GM06990 (cell line): ENCODE measurements around the gene C1QL2.

Experiments used
- DNase-seq: peaks from one replicate; pipeline ENCODE4 v3.0.0-alpha.2; 2011; ENCODE audit not compliant: insufficient read length; ENCODE audit errors: extremely low read depth
- H3K27me3 ChIP-seq: replicated peaks from 2 replicates; pipeline ENCODE4 v1.6.0; 2011; ENCODE audit warnings: low read length; ENCODE audit not compliant: control insufficient read depth, insufficient read depth
- H3K36me3 ChIP-seq: 2 replicates; pipeline ENCODE4 v1.5.1; 2011; ENCODE audit warnings: low read length; ENCODE audit not compliant: control insufficient read depth, insufficient read depth
- H3K4me3 ChIP-seq: replicated peaks from 2 replicates; pipeline ENCODE4 v1.5.1; 2011; ENCODE audit warnings: low read depth, mild to moderate bottlenecking, control low read depth, low read length
- TF ChIP-seq, protein P1 (sequence below): IDR thresholded peaks from 2 replicates; pipeline ENCODE4 v1.5.1; 2011; ENCODE audit warnings: low read length, control low read depth, mild to moderate bottlenecking, inconsistent platforms; ENCODE audit not compliant: insufficient read depth, poor library complexity, severe bottlenecking

The C1QL2 gene

DNA sequence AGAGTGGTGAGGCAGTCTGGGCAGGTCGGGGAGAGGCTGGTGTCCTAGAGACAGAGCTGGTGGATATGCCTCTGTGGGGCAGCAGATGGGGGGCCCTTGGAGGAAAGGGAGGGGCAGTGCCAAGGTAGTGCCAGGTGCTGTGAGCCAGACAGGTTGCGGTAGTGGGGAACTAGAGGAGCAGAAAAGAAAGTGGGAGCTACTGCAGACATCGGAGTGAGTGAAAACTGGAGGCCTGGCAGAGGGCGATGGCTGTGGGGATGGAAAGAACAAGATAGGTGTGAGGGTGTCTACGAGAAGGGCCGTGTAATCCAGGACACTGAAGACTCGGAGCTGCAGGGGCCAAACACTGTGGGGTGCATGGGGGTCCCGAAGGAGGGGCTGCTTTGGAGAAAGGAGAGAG, 21.7 kb downstream of the C1QL2 start:
- TF ChIP-seq, protein P1, sequence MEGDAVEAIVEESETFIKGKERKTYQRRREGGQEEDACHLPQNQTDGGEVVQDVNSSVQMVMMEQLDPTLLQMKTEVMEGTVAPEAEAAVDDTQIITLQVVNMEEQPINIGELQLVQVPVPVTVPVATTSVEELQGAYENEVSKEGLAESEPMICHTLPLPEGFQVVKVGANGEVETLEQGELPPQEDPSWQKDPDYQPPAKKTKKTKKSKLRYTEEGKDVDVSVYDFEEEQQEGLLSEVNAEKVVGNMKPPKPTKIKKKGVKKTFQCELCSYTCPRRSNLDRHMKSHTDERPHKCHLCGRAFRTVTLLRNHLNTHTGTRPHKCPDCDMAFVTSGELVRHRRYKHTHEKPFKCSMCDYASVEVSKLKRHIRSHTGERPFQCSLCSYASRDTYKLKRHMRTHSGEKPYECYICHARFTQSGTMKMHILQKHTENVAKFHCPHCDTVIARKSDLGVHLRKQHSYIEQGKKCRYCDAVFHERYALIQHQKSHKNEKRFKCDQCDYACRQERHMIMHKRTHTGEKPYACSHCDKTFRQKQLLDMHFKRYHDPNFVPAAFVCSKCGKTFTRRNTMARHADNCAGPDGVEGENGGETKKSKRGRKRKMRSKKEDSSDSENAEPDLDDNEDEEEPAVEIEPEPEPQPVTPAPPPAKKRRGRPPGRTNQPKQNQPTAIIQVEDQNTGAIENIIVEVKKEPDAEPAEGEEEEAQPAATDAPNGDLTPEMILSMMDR: no peak

GRCh38 chr2:119136093-119136492, 22.5 kb downstream of the C1QL2 start:
- Histone ChIP-seq H3K4me3 (no peak overlapping the region), H3K36me3 (no peaks in the 10 kb centered on the region), H3K27me3 (no peaks in the 10 kb centered on the region; the same call in 1 of the 2 replicates)
- TF ChIP-seq, protein P1: no peak
- no peak for DNase-seq

More for the DNA sequence above, 21.7 kb downstream of the C1QL2 start:
- no peak overlapping the region for H3K4me3 ChIP-seq
- no peaks in the 10 kb centered on the region for H3K36me3 ChIP-seq
- no peaks in the 10 kb centered on the region; the same call in 1 of the 2 replicates for H3K27me3 ChIP-seq
- DNase-seq: no peak

DNA sequence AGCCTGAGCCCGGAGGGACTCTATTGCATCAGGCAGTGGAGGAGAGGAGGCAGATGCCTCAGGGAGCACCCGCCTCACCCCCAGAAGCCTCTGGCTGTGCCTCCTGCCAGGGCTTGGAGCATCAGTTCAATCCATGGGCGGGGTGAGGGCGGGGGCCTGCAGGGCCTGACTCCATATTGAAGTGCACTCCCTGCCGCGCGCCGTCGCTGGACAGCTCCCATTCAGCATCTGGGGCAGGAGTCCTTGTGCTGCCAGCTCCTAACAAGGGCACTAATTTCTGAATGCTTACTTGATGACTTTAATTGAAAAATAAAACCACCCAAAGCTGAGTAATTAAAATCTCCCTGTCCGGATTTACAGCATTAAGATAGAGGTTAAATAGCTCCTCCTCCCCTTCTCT, 23.8 kb downstream of the C1QL2 start:
- TF ChIP-seq, protein P1: no peak
- Histone ChIP-seq H3K27me3 (no peaks in the 10 kb centered on the region; the same call in 1 of the 2 replicates), H3K36me3 (no peaks in the 10 kb centered on the region), H3K4me3 (no peak overlapping the region)
- no peak for DNase-seq

DNA sequence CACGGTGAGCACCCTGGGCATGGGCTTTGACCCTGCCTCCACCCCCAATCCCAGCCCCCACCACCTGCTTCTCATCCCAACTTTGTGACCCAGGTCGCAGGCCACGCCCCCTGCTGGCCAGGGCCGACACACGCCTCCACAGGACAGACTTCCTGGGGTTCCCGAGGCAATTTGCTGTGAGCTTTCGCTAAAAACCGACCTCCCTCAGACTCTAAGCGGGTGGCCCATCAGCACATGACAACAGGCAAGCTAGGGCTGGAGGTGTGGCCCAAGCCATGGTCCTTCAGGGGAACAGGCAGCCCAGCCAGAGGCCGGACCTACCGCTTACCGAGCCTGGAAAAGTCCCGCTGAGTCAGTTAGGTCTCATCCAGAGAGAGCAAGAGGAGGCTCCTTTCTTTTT, 31.9 kb downstream of the C1QL2 start:
- TF ChIP-seq, protein P1: peak; percentile 82
- DNase-seq: peak; percentile 28
- Histone ChIP-seq H3K27me3 (no peaks in the 10 kb centered on the region; the same call in 1 of the 2 replicates), H3K36me3 (no peaks in the 10 kb centered on the region), H3K4me3 (no peak overlapping the region)

- H3K4me3 ChIP-seq: no peak overlapping the region
- no peaks in the 10 kb centered on the region; the same call in 1 of the 2 replicates for H3K27me3 ChIP-seq
- TF ChIP-seq, protein P1: no peak
- no peak for DNase-seq
- no peaks in the 10 kb centered on the region for H3K36me3 ChIP-seq
Measured at GRCh38 chr2:119123389-119123788, 35.2 kb downstream of the C1QL2 start.

GRCh38 chr2:119122663-119123062, 35.9 kb downstream of the C1QL2 start:
- TF ChIP-seq, protein P1: no peak
- no peaks in the 10 kb centered on the region; the same call in 1 of the 2 replicates for H3K27me3 ChIP-seq
- no peak for DNase-seq
- no peak overlapping the region for H3K4me3 ChIP-seq
- H3K36me3 ChIP-seq: no peaks in the 10 kb centered on the region
